GM12874 (cell line): ENCODE measurements around the gene LAMA3.
A peak's percentile ranks its signal among the peaks of the same experiment; 100 is the strongest.

ENCODE experiments used
- CTCF ChIP-seq: IDR thresholded peaks from 2 replicates; pipeline ENCODE4 v1.5.1; 2011; ENCODE audit warnings: low read depth, mild to moderate bottlenecking, control low read depth, low read length, moderate library complexity; ENCODE audit not compliant: insufficient read depth

LAMA3 gene

GRCh38 chr18:23702606-23703005 lies 13.4 kb downstream of the LAMA3 start:
- TF ChIP-seq CTCF = no peak

- TF ChIP-seq CTCF = peak; percentile 56
These were observed 14.1 kb downstream of the LAMA3 start for GRCh38 chr18:23703057-23703986.

GRCh38 chr18:23703987-23704384 lies 14.7 kb downstream of the LAMA3 start:
- no peak for TF ChIP-seq CTCF

- no peak for TF ChIP-seq CTCF
These were observed 15.6 kb downstream of the LAMA3 start for GRCh38 chr18:23704806-23705205.

GRCh38 chr18:23706971-23707640 lies 17.9 kb downstream of the LAMA3 start:
- TF ChIP-seq CTCF = no peak

GRCh38 chr18:23710068-23710527 lies 20.8 kb downstream of the LAMA3 start:
- TF ChIP-seq CTCF = no peak

- TF ChIP-seq CTCF = no peak
These were observed 21.7 kb downstream of the LAMA3 start for GRCh38 chr18:23710946-23711345.
